HG02938 (cell line): ENCODE measurements around the gene PIP5KL1.

Experiments
- ATAC-seq: cut with Tn5 transposase; IDR thresholded peaks from one replicate; pipeline ENCODE4 v1.9.1; 2021; ENCODE audit warnings: mild to moderate bottlenecking, moderate library complexity; ENCODE audit not compliant: unreplicated experiment

PIP5KL1 gene, protein sequence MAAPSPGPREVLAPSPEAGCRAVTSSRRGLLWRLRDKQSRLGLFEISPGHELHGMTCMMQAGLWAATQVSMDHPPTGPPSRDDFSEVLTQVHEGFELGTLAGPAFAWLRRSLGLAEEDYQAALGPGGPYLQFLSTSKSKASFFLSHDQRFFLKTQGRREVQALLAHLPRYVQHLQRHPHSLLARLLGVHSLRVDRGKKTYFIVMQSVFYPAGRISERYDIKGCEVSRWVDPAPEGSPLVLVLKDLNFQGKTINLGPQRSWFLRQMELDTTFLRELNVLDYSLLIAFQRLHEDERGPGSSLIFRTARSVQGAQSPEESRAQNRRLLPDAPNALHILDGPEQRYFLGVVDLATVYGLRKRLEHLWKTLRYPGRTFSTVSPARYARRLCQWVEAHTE

DNA sequence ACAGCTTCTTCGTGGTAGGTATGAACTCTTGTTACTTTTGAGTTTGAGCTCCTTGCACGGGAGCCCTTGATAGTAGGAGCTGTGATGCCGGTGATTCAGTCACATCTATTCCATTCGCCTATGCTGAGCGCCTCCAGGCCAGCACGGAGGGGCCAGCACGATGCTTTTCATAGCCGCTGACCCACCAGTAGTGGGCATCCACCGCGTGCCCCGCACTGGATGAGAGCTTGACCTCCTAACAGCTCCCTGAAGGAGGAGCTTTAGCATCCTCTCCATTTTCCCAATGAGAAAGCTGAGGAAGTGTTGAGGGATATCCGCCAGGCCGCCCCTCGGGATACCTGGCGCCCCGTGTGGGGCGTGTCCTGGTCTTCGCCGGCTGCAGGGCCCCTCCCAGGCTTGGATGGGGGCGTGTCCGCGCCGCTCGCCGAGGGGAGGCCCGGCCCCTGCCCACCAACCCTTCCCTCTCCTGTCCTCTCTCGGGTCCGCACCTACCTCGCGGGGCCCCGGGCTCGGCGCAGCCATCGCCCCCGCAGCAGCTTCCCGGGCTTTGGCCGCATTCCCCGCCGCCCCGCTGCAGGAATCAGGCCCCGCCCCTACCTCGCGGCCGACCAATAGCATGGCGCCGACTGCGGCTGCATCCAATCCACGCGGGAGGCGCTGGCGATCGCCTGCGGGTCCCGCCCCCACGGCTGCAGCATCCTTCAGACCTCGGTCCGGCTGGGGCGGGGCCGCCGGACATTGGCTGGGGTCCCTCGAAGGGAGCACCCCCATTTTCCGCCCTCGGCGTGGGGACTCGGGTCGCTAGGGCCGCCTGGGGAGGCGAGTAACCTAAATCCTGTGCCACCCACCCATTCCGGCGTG lies at the start of gene PIP5KL1:
Gene PIP5KL1 (minus strand): TSS at position 547 of the 861 bp plus-strand sequence. CDS start 25 bp downstream, at position 522.
- ATAC-seq: peak; percentile 66

DNA sequence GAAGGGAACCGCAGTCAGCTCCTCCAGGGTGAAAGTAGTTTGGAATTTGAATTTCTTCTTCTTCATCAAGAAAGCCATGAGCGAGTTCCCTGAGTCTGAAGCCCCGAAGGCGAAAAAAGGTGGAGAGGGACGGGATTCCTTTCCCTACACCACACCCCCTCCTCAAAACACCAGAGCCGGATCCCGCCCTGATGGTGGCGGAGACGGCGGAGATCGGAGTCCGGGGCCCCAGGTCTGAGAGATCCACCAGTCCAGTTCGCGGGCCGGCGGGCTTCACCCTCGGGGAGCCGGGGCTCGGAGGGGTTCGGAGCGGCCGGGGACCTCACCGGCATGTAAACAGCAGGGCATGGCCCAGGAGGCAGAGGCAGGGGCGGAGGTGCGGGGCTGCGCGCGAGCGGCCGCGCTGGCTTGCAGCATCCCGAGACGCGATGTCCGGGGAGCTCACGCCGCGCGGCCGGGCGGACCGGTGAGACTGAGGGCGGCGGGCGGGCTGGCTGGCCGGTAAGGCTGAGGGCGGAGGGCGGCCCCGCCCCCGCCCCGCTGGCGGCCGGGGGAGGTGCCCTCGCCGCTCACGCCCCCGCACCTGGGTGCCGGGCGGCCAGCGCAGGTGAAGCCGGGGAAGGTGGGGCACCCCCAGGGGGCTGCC lies 49.6 kb upstream of the PIP5KL1 start:
- peak; percentile 23 for ATAC-seq

DNA sequence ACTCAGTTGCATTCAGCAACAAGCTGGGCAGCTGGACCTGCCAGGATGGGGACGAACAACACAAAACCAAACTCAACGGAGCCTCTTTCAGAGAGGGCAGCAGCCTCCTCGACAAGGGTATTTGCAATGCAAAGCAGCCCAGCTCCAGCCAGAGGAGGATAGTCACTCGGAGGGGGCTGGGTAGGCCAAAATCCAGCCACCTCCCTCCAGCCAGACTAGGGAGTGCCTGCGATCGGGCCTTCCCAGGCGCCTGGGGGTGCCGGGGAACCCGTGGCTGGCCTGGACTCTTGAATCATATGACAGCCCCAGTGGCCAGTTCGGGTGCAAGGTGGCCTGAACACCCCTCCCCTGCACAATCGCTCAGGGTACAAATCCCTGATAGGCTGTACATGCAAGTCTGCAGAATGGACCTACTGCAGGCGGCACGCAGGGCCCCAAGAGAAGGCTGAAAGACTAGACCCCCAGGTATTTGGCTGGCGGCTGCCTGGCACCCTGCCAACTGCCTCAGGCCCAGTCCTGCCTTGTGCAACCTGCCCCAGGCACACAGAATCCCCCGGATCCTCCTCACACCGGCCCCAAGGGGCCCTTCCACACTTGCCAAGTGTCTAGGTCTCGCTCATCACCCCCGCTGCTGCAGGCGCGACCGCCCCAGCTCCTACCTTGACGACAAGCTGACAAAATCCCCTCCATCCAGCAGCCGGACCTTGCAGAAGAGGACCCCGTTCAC lies 48.9 kb upstream of the PIP5KL1 start:
- ATAC-seq: no peak

DNA sequence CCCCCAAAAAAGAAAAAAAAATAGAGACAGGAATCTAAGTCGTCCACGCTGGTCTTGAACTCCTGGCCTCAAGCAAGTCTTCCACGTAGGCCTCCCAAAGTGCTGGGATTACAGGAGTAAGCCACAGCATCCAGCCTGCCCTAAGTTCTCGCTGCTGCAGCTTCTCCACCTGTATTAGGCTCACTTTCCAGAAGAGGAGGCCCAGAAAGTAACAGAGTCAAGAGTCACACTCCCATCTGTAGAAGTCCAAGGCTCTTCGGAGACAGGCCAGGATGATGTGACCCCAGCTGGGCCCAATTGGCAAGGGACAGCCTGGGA lies 48.4 kb upstream of the PIP5KL1 start:
- no peak for ATAC-seq

DNA sequence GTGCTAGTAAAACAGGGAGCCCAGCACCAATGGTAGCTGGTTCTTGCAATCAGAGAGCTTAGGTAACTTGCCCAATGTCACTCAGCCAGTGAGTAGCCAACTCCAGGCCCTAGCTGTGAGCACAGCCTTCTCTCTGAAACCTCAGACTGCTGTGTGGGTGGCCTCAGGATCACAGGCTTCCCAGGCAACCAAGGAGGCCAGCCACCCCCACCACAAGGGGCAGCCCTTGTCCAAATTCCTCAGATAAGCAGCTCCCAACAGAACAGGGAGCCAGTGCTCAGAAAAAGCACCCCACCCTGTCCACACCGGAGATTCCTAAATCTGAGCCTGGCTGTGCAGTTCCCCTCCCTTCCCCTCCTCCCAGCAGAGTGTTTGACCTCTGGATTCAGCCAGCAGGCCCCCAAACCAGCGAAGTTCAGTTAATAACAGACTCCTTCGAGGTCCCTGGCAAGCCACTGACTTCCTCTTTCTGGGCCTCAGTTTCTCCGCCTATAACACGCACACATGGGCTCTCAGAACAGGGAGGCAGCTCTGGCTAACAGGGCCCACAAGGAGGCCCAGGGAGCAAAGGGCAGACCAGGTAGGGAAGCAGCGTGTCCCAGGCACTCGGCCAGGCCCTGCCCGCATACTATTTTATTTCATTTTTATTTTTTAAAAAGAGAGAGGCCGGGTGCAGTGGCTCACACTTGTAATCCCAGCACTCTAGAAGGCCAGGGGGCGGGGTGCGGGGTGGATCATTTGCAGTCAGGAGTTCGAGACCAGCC lies 47.5 kb upstream of the PIP5KL1 start:
- no peak for ATAC-seq

DNA sequence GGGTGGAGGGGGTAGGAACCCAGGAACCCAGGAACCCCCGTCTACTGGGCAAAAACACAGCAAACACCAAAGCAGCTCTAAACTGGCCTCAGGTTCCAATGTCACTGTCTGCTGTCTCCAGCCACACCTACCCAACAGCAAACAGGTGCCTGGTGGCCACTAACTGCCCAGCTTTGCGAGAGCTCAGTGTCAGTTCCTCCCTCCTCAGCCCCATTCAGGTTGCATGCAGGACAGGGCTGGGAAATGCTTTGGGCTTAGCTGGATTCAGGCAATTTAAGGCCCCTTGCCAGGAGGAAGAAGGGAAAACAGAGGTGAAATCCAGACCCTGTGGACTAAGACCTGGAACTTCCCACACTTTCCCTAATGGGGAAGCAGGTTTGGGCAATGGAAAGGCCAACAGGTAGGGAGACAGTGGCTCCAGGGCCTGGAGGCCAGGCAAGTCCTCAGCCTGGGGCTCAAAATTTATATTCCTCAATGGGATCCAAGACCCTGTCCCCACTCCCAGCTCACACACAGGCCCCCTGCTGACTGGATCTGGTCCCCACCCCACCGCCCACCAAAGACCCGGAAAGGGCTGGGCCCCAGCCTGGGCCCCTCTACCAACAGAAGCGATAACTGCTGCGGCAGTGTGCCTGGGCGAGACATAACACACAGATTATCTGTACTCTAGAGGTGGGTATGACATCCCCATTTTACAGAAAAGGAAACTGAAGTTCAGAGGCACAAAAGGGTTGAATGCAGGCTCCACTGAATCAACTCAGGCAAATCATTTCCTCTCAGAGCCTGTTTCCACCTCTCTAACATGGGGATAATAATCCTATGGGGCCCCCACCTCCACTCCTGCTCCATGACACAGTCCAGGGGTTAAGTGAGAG lies 46.7 kb upstream of the PIP5KL1 start:
- ATAC-seq: no peak

DNA sequence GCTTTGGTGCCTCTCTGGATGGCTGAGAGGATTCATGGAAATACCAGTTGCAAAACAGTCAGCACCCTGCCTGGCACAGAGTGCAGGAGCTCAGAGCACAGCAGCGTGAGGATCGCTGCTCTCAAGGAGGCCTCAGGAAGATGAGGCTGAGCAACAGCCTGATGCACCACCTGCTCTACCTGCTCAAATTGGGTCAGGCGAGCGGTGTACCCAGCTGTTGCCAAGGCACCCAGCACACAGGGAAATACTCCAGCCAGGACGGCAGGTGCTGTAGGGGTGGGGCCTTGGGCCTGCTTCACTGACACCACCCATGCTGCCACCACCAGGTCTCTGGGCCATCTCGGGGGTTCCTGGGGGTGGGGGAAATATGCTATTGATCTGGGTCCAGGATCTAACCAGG lies 45.9 kb upstream of the PIP5KL1 start:
- ATAC-seq: no peak

DNA sequence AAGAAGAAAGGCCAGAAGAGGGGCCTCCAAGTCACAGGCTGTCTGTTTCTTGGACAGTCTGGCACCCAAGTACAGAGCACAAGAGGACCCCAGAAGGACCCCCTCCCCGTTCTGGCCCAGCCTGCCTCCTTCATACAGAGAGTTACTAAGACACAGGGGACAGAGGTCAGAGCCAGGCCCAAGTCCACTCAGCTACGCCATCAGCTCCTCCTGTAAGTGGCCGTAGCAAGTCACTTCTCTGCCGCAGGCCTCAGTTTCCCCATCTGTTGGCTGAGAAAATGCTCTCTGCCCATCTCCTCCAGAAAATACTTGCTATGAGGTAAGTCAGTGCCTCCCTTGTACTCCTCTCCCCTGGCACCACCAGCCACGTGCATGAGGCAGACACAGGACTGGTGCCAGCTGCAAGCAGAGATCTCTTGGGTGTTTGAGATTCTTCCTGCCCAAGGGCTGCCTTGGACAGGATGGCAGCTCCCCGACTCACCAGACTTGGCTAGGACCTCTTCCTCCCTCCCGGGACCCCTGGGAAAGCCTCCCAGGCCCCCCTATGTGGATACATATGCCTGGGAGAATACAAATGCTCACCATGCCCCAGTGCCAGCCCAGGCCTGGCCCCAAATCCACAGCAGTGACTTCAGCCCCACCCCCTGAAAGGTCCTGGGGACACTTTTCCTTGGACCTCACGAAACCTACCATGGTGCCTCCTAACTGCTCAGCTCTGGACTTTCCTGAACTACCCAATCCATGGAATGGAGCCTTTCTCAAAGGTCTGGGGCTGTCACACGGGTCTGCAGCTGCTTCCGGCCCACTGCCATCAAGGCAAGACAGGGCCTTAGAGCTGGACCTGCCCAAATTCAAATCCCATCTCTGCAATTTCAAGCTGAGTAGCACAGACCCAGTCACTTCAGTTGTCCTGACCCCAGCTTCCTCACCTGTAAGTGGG lies 45.1 kb upstream of the PIP5KL1 start:
- ATAC-seq: no peak

DNA sequence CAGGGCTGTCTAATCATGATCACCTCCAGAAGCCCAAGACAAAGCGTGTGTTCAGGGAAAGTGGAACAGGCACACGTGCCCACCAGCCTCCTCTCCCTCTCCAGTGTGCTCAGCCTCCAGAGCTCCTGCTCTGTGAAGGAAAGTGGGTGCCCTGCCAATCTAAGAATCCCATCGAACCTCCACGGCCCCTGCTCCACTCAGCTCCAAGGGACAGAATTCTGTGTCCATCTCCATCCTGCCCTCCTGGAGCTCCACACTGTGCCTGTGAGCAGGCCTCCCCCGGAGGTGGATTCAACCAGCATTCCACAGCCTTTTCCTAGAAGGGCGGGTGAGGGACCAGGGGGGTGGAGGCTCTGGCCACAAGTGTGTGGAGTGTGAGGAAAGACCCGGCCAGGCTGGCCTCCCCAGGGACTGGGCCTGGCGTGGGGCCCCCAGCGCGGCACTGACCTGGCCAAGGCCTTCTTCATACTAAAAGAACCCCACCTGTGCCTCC lies 44.2 kb upstream of the PIP5KL1 start:
- no peak for ATAC-seq

DNA sequence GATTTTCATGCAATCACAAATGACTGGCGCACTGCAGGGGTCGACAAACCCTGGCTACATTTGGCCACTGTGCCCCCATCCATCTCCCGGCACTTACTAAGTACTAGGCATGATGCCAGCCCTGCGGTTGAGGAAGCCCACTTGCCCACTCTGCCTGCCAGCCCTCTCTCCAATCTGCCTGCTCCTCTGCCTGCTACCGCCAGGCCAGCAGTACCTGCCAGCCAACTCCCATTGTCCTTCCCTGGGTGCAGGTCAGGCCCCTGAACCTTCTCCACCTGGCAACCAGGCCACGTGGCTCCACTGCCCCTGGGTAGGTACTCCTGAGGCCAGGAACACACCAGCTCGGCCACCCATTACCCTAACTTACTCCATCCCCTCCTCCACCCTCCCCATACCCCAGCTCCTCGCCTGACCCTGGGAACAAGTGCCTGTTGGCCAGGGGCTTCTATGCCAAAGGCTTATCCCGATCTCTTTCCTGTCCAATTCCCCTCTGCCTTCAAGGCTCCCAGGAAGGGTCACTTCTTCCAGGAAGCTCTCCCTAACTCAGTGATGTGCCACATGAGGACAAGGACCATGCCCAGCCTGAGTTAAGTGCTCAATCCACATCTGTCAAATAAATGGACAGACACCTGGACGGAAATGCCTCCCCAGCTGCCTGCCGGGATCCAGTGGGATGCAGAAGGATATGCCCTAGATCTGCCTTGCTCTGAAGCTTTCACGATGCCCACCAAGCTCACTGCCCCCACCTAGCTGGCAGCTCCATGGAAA lies 43.6 kb upstream of the PIP5KL1 start:
- no peak for ATAC-seq

DNA sequence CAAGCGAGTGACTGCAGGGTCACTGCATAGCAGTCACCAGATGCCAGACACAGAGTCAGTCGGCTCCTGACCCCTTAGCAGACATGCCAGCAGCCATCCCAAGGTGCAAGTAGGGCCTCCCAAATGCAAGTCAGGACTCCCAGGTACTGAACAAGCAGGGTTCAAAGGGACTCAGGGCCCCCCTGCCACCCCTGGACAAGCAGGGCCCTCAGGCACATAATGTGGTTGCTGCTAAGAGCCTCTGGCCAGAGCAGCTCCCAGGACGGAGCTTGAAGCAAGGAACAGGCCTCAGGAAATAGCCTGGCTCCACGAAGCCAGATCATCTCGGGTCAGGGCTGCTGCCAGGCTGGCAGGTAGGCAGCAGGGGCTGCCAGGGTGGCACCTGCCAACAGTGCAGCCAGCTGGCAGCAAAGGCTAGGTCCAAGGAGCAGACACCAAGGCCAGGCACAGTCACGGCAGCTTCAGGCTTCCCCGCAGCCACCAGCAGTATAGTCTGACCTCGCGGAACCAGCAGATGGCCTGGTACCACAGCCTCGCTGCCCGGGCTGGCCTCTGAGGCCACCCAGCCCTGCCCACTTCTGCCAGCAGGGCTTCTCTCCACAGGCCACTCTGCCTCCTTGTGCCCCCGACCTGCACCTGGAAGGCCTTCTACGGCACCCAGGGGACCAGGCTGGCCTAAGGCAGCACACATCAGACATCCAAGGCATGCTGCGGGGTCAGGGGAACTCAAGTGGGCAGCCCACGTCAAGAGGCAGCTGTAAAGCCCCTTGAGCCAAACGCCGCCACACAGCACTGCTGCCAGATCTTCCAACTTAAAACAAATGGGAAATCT lies 42.8 kb upstream of the PIP5KL1 start:
- ATAC-seq: no peak

DNA sequence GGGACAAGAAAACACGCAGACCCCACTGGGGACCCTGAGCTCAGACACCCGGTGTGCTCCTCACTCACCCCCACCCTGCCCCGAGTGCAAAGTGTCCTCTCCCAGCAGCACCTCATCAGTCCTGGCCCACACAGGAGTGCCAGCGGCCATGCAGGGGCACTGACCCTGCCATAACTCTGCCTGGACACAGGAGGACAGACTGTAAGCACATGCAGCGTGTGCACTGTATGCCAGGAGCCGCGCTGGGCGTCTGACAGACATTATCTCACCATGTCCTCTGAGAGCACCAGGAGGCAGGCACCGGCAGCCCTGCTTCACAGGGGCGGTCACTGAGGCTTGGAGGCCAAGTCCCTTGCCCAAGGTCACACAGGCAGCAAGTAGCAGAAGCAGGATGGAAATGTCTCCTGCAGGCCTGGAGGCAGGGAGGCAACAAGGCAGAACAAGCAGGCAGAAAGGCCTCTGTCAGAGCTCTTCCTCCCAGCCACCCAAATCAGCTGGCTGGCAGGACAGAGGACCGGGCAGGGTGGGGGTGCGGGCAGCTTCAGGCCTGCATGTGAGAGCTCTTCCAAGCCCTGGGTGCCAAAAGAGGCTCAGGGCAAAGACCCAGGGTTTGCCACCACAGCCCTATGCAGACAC lies 41.8 kb upstream of the PIP5KL1 start:
- ATAC-seq: no peak

DNA sequence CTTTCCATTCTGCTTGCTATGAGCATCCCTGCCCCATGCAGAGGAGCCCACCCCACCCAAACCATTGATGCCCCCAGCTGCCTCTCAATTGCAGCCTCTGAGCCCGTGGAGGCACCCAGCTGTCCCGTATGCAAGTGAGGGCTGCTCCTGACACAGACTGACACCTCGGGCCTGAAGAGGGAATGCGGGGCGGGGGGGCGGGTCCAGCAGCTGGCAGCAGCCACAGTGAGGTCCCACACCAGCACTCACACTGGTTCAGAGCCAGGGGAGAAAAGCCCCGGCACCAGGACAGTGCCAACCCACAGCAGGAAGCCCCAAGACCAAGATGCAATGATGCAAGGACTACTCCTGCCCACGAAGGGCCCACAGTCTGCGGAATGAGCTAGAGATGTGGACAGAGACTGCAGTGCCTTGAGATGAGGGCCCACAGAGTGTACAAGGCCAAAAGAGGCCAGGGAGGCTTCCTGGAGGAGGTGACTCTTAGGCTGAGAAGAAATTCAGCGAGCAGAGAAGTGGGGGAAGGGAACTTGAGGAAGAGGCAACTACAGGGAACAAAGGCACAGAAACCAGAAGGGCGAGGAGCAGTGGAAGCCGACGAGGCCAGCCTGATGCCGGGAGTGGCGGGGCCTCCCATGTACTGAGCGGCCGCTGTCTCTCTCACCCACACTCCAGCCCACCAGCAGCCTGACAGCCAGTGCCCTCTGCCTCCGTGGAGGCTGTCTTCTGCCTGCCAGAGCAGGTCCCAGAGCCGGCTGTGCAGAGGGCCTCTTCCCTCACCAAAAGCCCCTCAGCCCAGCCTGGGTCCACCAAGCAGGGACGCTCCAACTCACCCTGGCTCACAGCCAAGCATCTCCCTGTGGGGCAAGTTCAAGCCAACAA lies 41.0 kb upstream of the PIP5KL1 start:
- ATAC-seq: no peak

DNA sequence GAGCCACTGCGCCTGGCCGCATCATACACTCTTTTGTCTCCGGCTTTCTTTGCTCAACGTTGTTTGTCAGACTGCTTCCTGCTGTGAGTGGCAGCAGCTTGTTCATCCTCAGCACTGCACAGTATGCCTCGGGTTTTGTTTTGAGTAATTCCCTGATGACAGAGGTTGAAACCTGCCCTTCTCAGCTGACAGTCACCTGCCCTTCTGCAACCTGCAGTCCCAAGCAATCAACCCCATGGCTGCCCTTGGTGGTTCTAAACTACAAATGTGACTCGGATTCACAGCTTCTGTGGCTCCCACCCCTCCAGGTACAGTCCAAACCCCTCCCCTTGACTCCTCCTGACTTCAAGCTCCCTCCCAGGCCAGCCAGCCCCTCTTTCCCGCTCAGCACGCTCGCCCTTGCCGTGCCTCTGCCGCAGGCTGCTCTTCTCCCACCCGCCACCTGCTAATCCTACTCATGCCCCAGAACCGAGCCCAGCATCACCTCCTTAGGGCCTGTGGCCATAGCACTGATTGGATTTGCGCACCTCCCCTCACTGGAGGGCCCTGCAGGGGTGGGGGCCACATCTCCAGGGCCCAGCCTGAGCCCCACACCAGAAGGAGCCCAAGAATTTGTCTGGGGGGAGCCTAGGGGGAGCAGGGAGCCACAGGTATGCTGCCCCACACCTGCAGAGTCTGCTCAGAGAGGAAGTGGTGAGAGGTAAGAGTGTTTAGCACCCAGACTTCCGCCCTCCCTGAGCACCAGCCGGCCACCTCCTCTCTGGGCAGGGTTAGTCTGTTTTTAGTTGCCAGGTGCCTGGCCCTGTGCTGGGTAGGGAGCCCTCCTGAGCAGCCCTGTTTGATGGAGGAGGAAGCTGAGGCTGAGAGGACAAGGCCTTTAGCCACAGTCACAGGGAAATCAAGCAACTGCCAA lies 40.1 kb upstream of the PIP5KL1 start:
- peak; percentile 66 for ATAC-seq
